Cortex of kidney (tissue), 1 donor: ENCODE measurements around the gene PLP1.
"Not testable (repeated sequence)": the region's sequence is repeated elsewhere in the genome, so short reads cannot be mapped to it uniquely, and the experiment has no call there.

ENCODE experiments used
- DNase-seq: peaks from one replicate; lab custom pipeline; 2025; lab: John Stamatoyannopoulos, UW

The PLP1 gene

DNA sequence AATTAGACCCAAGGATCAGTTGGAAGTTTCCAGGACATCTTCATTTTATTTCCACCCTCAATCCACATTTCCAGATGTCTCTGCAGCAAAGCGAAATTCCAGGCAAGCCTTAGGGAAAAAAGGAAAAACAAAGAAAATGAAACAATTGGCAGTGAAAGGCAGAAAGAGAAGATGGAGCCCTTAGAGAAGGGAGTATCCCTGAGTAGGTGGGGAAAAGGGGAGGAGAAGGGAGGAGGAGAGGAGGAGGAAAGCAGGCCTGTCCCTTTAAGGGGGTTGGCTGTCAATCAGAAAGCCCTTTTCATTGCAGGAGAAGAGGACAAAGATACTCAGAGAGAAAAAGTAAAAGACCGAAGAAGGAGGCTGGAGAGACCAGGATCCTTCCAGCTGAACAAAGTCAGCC lies at the start of gene PLP1:
Gene PLP1, plus strand, starts transcription at position 295 of the 400 bp plus-strand sequence. CDS start 156 bp downstream, outside the sequence.
- no peak for DNase-seq

GRCh38 chrX:103727115-103727514 lies 49.5 kb upstream of the PLP1 start:
- DNase-seq, result no peak

DNA sequence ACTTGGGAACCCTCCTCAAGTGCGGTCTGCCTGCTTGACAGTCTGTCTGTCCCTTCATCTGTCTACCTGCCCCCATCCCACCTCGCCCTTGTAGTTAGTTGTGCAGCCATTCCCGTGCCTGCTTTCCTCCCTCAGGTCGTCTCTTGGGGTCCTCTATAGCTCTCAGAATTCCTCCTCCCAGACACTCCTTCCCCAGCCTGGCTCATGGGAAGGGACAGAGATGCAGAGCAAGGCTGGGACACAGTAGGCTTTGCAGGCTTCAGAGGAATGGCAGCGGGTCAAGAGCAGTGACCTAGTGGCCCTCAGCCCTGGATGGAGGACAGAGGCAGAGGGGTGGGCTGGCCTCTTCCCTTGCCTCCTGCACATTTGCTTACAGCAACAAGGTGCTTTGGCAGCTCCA lies 47.6 kb upstream of the PLP1 start:
- DNase-seq, result no peak

- DNase-seq, result no peak
Observed at GRCh38 chrX:103730147-103730795, 46.4 kb upstream of the PLP1 start.

GRCh38 chrX:103730796-103731493 lies 45.7 kb upstream of the PLP1 start:
- DNase-seq, result no peak

- no peak for DNase-seq
Observed at GRCh38 chrX:103733017-103733416, 43.6 kb upstream of the PLP1 start.

- no peak for DNase-seq
Observed at GRCh38 chrX:103734125-103734760, 42.4 kb upstream of the PLP1 start.

DNA sequence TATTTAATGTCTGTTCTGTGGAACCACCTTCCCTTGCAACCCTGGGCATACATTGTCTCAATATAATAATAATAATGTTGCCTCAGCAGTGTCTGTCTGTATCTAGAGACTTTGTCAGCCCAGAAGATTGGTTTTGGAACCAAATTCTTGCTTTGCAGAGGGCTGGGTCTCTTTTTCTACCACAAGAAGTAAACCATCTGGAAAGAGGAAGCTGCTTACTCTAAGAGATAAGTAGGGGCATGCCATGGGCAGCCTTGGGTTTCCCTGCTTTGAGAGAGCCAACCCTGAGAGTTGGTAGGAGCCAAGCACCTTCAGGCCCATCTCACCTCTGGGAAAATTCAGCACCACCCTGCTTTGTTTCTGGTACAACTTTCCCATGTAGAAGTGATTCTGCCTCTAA lies 38.9 kb upstream of the PLP1 start:
- no peak for DNase-seq

DNA sequence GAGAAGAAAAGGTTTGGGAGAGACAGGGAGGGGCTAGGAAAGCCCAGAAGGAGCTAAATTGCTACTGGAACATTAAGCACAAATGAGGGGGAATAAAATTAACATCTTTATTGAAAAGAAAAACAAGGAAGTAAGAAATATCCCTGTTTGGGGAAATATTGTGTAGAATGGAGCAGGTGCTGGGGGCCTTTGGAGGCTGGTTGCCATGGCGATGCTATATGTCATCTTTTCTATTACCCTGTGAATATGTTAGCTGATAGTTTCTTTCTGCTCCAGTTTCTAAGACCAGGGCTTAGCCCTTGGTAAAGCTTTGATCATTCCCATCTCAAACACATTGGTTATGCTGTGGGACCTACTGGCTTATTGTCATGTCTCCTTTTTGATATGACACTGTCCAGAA lies 37.2 kb upstream of the PLP1 start:
- DNase-seq, result no peak

DNA sequence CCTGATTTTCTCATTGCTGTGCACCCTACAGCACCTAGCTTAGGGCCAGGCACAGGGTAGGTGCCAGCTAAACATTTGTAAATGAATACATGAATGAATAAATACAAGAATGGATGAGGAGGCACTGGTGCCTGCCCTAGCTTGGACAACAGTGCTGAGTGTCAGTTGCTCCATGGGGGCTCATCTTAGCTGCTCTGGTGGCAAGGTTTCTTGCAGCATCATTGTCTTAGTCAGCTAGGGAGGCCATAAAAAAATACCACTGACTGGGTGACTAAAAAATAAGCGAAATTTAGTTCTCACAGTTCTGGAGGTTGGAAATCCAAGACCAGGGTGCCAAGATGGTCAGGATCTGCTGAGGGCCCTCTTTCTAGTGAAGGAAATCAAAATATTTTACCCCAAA lies 34.8 kb upstream of the PLP1 start:
- no peak for DNase-seq

DNA sequence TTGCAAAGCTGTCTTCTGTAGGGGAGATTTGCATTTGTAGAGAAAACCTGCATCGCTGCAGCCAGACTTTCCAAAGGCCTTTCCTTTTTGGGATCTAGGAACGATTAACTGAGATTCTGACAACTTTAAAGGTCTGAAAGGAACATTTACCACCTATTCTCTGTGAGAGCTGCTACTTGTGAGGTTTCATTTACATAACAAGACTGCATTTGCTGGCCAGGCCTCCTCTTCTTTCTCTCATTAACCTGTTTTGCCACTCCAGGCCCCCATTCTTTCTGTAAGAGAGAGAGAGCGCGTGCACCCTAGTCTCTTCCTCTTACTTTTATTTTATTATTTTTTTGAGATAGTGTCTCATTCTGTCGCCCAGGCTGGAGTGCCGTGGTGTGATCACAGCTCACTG lies 34.3 kb upstream of the PLP1 start:
- DNase-seq, result no peak

DNA sequence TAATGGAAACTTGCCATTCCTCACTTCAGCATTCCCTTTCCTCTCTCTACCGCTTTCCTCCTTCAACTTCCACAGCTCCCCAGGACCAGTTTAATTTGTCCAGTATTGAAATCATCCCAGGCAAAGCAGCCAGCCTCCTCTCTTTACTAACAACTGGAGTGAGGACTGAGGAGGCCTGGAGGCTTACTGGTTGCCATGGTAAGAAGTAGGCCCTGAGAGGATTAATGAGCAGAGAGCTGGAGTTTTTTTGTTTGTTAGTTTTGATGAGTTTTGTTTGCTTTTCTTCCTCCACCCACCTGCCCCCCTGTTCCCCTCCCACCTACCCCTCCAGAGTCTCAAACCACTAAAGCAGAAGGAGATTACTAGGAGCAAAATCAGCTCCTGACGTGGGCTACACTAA lies 29.5 kb upstream of the PLP1 start:
- DNase-seq, result no peak

DNA sequence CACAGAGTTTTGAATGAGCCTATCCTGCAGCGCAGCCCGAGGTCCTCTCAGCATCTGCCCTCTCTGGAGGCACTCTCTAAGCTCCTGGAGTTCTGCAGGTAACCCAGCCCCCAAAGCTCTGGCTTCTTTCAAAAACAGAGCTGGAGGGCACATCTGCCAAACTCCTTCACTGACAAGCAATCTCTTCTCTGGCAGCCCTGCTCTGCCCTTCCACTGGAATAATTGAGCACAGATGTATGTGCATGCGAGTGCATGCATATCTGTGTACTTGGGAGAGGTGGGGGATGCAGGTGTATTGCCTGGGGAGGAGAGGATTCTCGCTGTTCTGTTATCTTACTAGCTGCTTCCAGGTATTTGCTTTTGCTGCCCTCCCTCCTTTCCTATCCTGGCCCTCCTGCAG lies 22.2 kb upstream of the PLP1 start:
- no peak for DNase-seq

DNA sequence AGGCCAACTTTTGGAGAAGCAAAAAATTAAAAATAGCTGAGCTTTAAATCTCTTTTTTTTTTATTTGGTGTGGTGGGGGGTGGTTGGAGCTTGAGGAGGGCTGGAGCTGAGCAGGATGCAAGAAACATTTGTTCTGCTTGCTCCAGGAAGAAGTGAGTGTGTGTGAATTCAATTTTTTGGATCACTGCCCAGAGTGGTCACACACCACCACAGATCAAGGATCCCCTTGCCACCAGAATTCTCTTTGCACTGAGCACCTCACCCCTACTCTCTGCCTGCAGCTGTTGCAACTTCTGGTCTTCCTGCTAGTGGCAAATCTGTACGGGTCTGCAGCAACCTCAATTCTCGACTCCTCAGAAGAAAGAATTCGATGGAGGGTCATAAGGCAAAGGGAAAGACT lies 19.9 kb upstream of the PLP1 start:
- DNase-seq, result no peak

DNA sequence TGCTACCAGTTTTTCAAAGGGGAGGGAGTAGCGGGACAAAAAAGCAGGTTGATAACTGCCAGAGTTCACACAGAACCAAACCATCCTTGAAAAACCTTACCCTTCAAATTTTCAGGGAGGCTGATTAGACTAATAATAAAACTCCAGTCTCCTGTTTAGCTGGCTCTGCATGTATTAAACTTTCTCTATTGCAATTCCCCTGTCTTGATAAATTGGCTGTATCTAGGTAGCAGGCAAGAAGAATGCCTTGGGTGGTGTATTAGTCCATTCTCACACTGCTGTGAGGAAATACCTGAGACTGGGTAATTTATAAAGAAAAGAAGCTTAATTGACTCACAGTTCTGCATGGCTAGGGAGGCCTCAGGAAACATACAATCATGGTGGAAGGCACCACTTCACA lies 18.1 kb upstream of the PLP1 start:
- no peak for DNase-seq

DNA sequence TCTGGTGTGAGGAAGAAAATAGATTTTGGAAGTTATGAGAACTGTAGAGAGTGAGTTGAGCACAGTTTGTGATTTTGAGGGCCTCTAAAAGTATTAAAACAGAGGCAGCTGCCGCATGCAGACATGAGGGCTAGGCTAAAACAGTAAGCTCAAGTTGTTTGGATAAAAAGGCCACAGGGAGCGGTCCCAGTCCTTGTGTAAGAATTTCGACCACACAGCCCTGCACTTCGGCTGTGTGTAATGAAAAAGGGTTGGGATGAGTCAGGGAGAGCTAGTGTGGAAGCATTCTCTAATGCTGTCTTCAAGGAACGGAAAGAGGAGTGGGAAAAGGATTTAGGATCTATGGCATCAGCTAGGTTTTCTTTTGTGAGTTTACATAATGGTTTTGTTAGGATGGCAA lies 13.1 kb upstream of the PLP1 start:
- not testable (repeated sequence) for DNase-seq

- DNase-seq, result not testable (repeated sequence)
Observed at GRCh38 chrX:103766813-103767555, 9.7 kb upstream of the PLP1 start.

DNA sequence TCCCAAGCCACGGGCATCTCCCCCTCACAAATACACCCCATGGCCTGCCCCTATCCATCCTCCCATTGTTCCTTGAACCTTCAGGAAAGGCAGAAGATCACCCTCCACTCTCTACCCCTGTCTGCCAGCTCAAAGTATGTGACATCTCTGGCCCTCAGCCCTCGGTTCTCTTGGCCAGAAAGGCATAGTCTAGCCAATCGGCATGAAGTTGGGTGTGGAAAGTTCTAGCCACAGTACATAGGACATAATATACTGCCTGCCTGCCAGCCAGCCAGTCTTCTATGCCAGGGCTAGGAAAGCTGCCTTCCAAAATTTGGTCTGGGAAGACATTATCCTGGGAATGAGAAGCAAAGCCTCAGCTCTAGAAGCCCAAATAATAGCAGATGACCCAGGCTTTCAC lies 3.2 kb upstream of the PLP1 start:
- DNase-seq, result no peak

- DNase-seq, result no peak
Observed at GRCh38 chrX:103774070-103774642, 2.5 kb upstream of the PLP1 start.

GRCh38 chrX:103779141-103779789 lies 2.6 kb downstream of the PLP1 start:
- no peak for DNase-seq

DNA sequence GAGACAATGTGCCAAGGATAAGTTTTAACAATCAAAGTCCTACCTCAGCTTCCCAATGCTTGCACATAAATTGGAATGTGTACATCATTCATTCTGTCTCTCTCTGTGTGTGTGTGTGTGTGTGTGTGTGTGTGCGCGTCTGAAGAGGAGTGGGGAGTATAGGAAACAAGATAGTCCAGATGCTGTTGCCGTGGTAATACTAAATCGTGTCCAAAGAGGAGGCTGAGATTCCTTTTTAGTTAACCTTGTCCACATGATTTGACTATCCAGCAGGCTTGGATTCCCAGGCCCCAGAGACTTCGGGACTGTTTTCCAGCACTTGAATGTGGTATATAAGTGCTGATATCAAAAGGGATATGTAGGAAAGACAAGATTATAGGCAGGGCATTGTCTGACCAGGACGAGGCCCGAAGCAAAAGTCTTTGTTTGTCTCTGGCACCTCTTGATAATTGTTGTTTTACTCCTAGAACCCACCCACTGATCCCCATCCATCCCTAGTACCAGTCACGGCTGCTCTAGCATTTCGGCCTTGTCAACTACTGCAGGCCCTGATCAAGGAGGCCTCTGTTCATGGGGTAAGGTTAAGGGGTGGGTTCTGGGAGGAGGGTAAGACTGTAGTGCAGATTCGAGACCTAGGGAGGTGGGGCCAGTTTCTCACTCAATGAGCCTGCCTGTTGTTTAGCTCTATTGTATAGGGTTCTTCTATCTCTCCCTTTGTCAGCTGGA lies 3.9 kb downstream of the PLP1 start:
- no peak for DNase-seq
